ENCODE data around the gene CAMK2D.

- no peak for TF ChIP-seq EZH2 (IDR thresholded peaks at IDR 0.05; ENCODE audit: borderline replicate concordance, low read depth, low read length, poor library complexity, severe bottlenecking)
- TF ChIP-seq, protein P1, sequence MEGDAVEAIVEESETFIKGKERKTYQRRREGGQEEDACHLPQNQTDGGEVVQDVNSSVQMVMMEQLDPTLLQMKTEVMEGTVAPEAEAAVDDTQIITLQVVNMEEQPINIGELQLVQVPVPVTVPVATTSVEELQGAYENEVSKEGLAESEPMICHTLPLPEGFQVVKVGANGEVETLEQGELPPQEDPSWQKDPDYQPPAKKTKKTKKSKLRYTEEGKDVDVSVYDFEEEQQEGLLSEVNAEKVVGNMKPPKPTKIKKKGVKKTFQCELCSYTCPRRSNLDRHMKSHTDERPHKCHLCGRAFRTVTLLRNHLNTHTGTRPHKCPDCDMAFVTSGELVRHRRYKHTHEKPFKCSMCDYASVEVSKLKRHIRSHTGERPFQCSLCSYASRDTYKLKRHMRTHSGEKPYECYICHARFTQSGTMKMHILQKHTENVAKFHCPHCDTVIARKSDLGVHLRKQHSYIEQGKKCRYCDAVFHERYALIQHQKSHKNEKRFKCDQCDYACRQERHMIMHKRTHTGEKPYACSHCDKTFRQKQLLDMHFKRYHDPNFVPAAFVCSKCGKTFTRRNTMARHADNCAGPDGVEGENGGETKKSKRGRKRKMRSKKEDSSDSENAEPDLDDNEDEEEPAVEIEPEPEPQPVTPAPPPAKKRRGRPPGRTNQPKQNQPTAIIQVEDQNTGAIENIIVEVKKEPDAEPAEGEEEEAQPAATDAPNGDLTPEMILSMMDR (conservative IDR thresholded peaks at IDR 0.05; ENCODE audit: low read depth, low read length) = no peak
Measured at GRCh38 chr4:113742643-113743042, 18.9 kb downstream of the CAMK2D start.
